ENCODE results near the gene BCCIP. TPM values are rescaled to one million over a fixed set of nuclear protein-coding genes. Genes with fewer than 3 reads are reported as not detected.

BCCIP gene
- total RNA-seq, 1 experiment from 2014 or later, result 159 TPM

DNA sequence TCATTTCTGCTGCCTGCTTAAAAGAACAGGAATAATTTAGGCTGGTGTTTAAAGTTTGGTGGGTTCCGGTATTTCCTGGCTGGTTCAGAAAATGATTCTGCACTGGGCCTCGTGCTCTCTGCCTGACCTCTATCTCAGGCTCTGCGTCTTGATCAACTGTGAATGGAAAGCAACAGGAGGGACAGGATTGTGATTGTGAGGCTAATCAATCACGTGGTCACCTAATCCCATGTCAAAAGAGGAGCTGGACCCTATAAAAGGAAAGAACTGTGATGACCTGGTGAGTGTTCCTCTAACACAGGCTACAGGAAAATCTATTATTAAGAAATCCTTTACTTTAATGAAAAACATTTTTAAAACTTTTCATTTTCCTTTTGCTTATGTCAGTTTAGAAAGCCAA lies 57.8 kb downstream of the BCCIP start, which contains the start of gene DHX32:
Gene DHX32 (minus strand): TSS at position 101 of the 400 bp plus-strand sequence. CDS start 468 bp downstream, outside the sequence.
- no peak within 1 kb of the TSS for H3K4me3 ChIP-seq (replicated peaks in 1 of 2; ENCODE audit: low read depth in 1 of 2, low read length in 2 of 2)
- H3K9me3 ChIP-seq (ENCODE audit: control insufficient read depth in 1 of 2, insufficient read depth in 1 of 2, low read depth in 1 of 2, low read length in 2 of 2), result peaks cover 0 to 4% of the 10 kb centered on the region in 2 experiments; a peak in 1 of 4 replicates
- no peak within 1 kb of the TSS; the same call in 1 of the 2 replicates for H3K9ac ChIP-seq (ENCODE audit: low read length)
- no peaks in the 10 kb centered on the region for H3K27me3 ChIP-seq (ENCODE audit: insufficient read depth, low read length)
- peak within 1 kb of the TSS; percentile 48; the same call in 1 of the 2 replicates for H3K4me2 ChIP-seq (ENCODE audit: low read length)
- intact Hi-C loops (cut with micrococcal nuclease), result no loop called here
- TF ChIP-seq CEBPB (IDR thresholded peaks at IDR 0.05; ENCODE audit: low read depth), result no peak
- no peak for TF ChIP-seq RAD21 (IDR thresholded peaks at IDR 0.05; ENCODE audit: low read depth)
- no peak for TF ChIP-seq TCF7L2 (IDR thresholded peaks at IDR 0.05; ENCODE audit: borderline replicate concordance, extremely low read depth, insufficient read depth, insufficient read length)
- no peak for TF ChIP-seq SP1 (IDR thresholded peaks at IDR 0.05; ENCODE audit: low read depth)
- no peak for TF ChIP-seq EZH2 (IDR thresholded peaks at IDR 0.05)
- TF ChIP-seq YY1 (IDR thresholded peaks at IDR 0.05; ENCODE audit: extremely low read depth, insufficient replicate concordance, low read depth, low read length), result no peak
- TF ChIP-seq ZFX (IDR thresholded peaks at IDR 0.05), result no peak
- TF ChIP-seq ELF1 (IDR thresholded peaks at IDR 0.05; ENCODE audit: borderline replicate concordance, low read depth), result no peak
- no peak for TF ChIP-seq POLR2AphosphoS5 (IDR thresholded peaks at IDR 0.05; ENCODE audit: low read depth, low read length)
- no peak for TF ChIP-seq ZNF274 (IDR thresholded peaks at IDR 0.05; ENCODE audit: low read depth, low read length)
- TF ChIP-seq, protein P1, sequence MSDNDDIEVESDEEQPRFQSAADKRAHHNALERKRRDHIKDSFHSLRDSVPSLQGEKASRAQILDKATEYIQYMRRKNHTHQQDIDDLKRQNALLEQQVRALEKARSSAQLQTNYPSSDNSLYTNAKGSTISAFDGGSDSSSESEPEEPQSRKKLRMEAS (IDR thresholded peaks at IDR 0.05), result no peak
- TF ChIP-seq CBX3 (IDR thresholded peaks at IDR 0.05; ENCODE audit: low read depth), result no peak
- TF ChIP-seq FOSL1 (IDR thresholded peaks at IDR 0.05; ENCODE audit: low read depth), result no peak
- no peak for TF ChIP-seq EGR1 (IDR thresholded peaks at IDR 0.05; ENCODE audit: low read depth)
- TF ChIP-seq, protein P2, sequence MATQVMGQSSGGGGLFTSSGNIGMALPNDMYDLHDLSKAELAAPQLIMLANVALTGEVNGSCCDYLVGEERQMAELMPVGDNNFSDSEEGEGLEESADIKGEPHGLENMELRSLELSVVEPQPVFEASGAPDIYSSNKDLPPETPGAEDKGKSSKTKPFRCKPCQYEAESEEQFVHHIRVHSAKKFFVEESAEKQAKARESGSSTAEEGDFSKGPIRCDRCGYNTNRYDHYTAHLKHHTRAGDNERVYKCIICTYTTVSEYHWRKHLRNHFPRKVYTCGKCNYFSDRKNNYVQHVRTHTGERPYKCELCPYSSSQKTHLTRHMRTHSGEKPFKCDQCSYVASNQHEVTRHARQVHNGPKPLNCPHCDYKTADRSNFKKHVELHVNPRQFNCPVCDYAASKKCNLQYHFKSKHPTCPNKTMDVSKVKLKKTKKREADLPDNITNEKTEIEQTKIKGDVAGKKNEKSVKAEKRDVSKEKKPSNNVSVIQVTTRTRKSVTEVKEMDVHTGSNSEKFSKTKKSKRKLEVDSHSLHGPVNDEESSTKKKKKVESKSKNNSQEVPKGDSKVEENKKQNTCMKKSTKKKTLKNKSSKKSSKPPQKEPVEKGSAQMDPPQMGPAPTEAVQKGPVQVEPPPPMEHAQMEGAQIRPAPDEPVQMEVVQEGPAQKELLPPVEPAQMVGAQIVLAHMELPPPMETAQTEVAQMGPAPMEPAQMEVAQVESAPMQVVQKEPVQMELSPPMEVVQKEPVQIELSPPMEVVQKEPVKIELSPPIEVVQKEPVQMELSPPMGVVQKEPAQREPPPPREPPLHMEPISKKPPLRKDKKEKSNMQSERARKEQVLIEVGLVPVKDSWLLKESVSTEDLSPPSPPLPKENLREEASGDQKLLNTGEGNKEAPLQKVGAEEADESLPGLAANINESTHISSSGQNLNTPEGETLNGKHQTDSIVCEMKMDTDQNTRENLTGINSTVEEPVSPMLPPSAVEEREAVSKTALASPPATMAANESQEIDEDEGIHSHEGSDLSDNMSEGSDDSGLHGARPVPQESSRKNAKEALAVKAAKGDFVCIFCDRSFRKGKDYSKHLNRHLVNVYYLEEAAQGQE (IDR thresholded peaks at IDR 0.05; ENCODE audit: low read depth), result no peak
- TF ChIP-seq POLR2A (IDR thresholded peaks at IDR 0.05; ENCODE audit: borderline replicate concordance, extremely low read depth, insufficient read depth, insufficient read length), result no peak
- TF ChIP-seq, protein P3, sequence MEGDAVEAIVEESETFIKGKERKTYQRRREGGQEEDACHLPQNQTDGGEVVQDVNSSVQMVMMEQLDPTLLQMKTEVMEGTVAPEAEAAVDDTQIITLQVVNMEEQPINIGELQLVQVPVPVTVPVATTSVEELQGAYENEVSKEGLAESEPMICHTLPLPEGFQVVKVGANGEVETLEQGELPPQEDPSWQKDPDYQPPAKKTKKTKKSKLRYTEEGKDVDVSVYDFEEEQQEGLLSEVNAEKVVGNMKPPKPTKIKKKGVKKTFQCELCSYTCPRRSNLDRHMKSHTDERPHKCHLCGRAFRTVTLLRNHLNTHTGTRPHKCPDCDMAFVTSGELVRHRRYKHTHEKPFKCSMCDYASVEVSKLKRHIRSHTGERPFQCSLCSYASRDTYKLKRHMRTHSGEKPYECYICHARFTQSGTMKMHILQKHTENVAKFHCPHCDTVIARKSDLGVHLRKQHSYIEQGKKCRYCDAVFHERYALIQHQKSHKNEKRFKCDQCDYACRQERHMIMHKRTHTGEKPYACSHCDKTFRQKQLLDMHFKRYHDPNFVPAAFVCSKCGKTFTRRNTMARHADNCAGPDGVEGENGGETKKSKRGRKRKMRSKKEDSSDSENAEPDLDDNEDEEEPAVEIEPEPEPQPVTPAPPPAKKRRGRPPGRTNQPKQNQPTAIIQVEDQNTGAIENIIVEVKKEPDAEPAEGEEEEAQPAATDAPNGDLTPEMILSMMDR (IDR thresholded peaks at IDR 0.05 in 2 of 3, conservative IDR thresholded peaks at IDR 0.05 in 1 of 3; ENCODE audit: borderline replicate concordance in 1 of 3, insufficient read depth in 1 of 3, low read depth in 2 of 3, low read length in 2 of 3), result no peak
- TF ChIP-seq, protein P4, sequence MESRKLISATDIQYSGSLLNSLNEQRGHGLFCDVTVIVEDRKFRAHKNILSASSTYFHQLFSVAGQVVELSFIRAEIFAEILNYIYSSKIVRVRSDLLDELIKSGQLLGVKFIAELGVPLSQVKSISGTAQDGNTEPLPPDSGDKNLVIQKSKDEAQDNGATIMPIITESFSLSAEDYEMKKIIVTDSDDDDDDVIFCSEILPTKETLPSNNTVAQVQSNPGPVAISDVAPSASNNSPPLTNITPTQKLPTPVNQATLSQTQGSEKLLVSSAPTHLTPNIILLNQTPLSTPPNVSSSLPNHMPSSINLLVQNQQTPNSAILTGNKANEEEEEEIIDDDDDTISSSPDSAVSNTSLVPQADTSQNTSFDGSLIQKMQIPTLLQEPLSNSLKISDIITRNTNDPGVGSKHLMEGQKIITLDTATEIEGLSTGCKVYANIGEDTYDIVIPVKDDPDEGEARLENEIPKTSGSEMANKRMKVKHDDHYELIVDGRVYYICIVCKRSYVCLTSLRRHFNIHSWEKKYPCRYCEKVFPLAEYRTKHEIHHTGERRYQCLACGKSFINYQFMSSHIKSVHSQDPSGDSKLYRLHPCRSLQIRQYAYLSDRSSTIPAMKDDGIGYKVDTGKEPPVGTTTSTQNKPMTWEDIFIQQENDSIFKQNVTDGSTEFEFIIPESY (IDR thresholded peaks at IDR 0.05; ENCODE audit: extremely low read depth, insufficient replicate concordance, low read length), result no peak
- 0 out of 2 replicates have a peak, but pooled peaks cover 5% of the 10 kb centered on the region for H3K9me2 ChIP-seq (ENCODE audit: insufficient read depth)
- CTCF ChIA-PET, result no interaction called here
- H2AFZ ChIP-seq (ENCODE audit: low read depth, low read length, poor library complexity, severe bottlenecking), result no peak within 1 kb of the TSS
- H3K27ac ChIP-seq (ENCODE audit: low read depth, low read length), result peak within 1 kb of the TSS; percentile 64; the same call in 1 of the 2 replicates
- RAD21 ChIA-PET (ENCODE audit: low non-redundant PET in 1 of 2, low total read pairs in 2 of 2, uncharacterized antibody in 2 of 2, unreplicated experiment in 2 of 2), result no interaction called here
- H4K20me1 ChIP-seq (ENCODE audit: insufficient read depth), result no peaks in the 10 kb centered on the region
- H3K79me2 ChIP-seq (ENCODE audit: insufficient read depth, low read length), result peaks cover 6% of the 10 kb centered on the region; the same call in 1 of the 2 replicates
- POLR2A ChIA-PET, result interaction anchor here (1.1 to 1.3 kb wide), 2 partner anchors 11 to 25 kb away, joined by 3 read pairs; no protein-coding TSS in a partner anchor
- peaks cover 28 to 41% of the 10 kb centered on the region in 2 experiments for H3K4me1 ChIP-seq (ENCODE audit: control insufficient read depth in 1 of 2, insufficient read depth in 2 of 2, low read length in 2 of 2)
- peaks cover 4 to 20% of the 10 kb centered on the region in 2 experiments for H3K36me3 ChIP-seq (ENCODE audit: control insufficient read depth in 1 of 2, insufficient read depth in 2 of 2, low read length in 2 of 2)
- DNase-seq (ENCODE audit: low read depth, low spot score) (no peak), ATAC-seq (no peak)
- BruUV-seq (replicated peaks), result no TSS peak

Measured in HCT116 (cell line).